Natural killer cell (primary cell): ENCODE results near the gene BTBD3. TPM values are rescaled to one million over a fixed set of nuclear protein-coding genes. Genes with fewer than 3 reads are reported as not detected.

Experiments
- ATAC-seq, 3 donors: fragments of 150-1000 bp in 2 of 3; fragments of 200-7000 bp in 1 of 3; cut with Tn5 transposase; 1 replicate in 1 of 3; 2 replicates in 2 of 3; pipeline ENCODE4 v1.10.0; 2021; ENCODE audit warnings: mild to moderate bottlenecking in 2 of 3, moderate library complexity in 2 of 3
- DNase-seq, 2 donors: peaks; one replicate each; pipeline versions ENCODE4 v3.0.0 to v3.0.0-alpha.2; 2013 to 2021; ENCODE audit warnings: mixed read lengths in 1 of 2
- H3K27ac ChIP-seq: one replicate; pipeline ENCODE4 v1.5.1; 2013; ENCODE audit warnings: mild to moderate bottlenecking, low read length
- H3K27me3 ChIP-seq: one replicate; pipeline ENCODE4 v1.6.1; 2013; ENCODE audit warnings: low read length; ENCODE audit not compliant: control insufficient read depth, insufficient read depth
- H3K36me3 ChIP-seq: one replicate; pipeline ENCODE4 v1.6.1; 2013; ENCODE audit warnings: low read length; ENCODE audit not compliant: control insufficient read depth, insufficient read depth
- H3K4me1 ChIP-seq: one replicate; pipeline ENCODE4 v1.6.1; 2013; ENCODE audit warnings: low read length; ENCODE audit not compliant: control insufficient read depth, insufficient read depth
- H3K4me3 ChIP-seq: one replicate; pipeline ENCODE4 v1.5.1; 2013; ENCODE audit warnings: low read length
- H3K9me3 ChIP-seq: one replicate; pipeline ENCODE4 v1.6.1; 2013; ENCODE audit warnings: low read length; ENCODE audit not compliant: control insufficient read depth, insufficient read depth
- H3K27ac Mint-ChIP-seq, 2 donors: one replicate each; pipeline ENCODE4 v1.8.0; 2022; ENCODE audit warnings: mild to moderate bottlenecking in 2 of 2, mixed read lengths in 2 of 2, moderate library complexity in 1 of 2
- H3K27me3 Mint-ChIP-seq, 2 donors: one replicate each; pipeline ENCODE4 v1.8.0; 2022; ENCODE audit warnings: low read depth in 2 of 2, mixed read lengths in 2 of 2
- H3K36me3 Mint-ChIP-seq: one replicate; pipeline ENCODE4 v1.8.0; 2022; ENCODE audit warnings: mixed read lengths
- H3K4me1 Mint-ChIP-seq, 2 donors: one replicate each; pipeline ENCODE4 v1.8.0; 2022; ENCODE audit warnings: mixed read lengths in 2 of 2
- H3K4me3 Mint-ChIP-seq: one replicate; pipeline ENCODE4 v1.8.0; 2022; ENCODE audit warnings: mild to moderate bottlenecking, moderate library complexity, mixed read lengths
- H3K9me3 Mint-ChIP-seq, 2 donors: one replicate each; pipeline ENCODE4 v1.8.0; 2022; ENCODE audit warnings: mixed read lengths in 2 of 2
- CTCF ChIP-seq: fragments of 200-600 bp; IDR thresholded peaks from one replicate; pipeline ENCODE4 v1.8.0; 2022; ENCODE audit warnings: antibody characterized with exemption
- WGBS: methylation state at CpG from one replicate; pipeline ENCODE4 v1.1.7; 2013; ENCODE audit warnings: missing lambda C conversion rate; ENCODE audit not compliant: insufficient coverage; 5-methylcytosine and 5-hydroxymethylcytosine counted together
- intact Hi-C: fragments of 100-400 bp; cut with micrococcal nuclease; formaldehyde crosslinking; loops from one replicate; pipeline ENCODE4 v1.14.2; 2022
- total RNA-seq, 4 donors: library from RNA; stranded (reverse); fragments of 120-200 nt in 1 of 4; gene quantifications; one replicate each; pipeline versions ENCODE4 v1.2.3 to v1.2.4, GENCODE V29; 2013 to 2022

Gene BTBD3
- total RNA-seq, 3 donors from 2014 or later (not counting 1 experiment from before 2014, with no cell fraction given), result 2.2 to 5.3 (median 3.8) TPM

- peaks cover 0 to 4% of the 10 kb centered on the region in 2 donors for H3K4me1 Mint-ChIP-seq
- peaks cover 3 to 11% of the 10 kb centered on the region in 2 donors for H3K9me3 Mint-ChIP-seq
- Histone ChIP-seq H3K4me3 (no peak overlapping the region), H3K4me1 (no peaks in the 10 kb centered on the region), H3K27me3 (no peaks in the 10 kb centered on the region), H3K27ac (no peak overlapping the region), H3K9me3 (no peaks in the 10 kb centered on the region), H3K36me3 (no peaks in the 10 kb centered on the region)
- no peak for DNase-seq
- no peak overlapping the region for H3K4me3 Mint-ChIP-seq
- ATAC-seq, result no peak
- intact Hi-C loops, result no loop called here
- H3K27me3 Mint-ChIP-seq, result no peaks in the 10 kb centered on the region
- H3K27ac Mint-ChIP-seq, result no peak overlapping the region
- no peak for TF ChIP-seq CTCF
- 67% methylated on average over 24 of the region's 24 CpGs for WGBS
- H3K36me3 Mint-ChIP-seq, result no peaks in the 10 kb centered on the region
These were observed 41.2 kb downstream of the BTBD3 start for GRCh38 chr20:11958855-11959254.

- 80% methylated on average over 1 of the region's 1 CpG for WGBS
- ATAC-seq, result no peak
- Histone ChIP-seq H3K4me1 (no peaks in the 10 kb centered on the region), H3K27me3 (no peaks in the 10 kb centered on the region), H3K27ac (no peak overlapping the region), H3K36me3 (no peaks in the 10 kb centered on the region), H3K9me3 (no peaks in the 10 kb centered on the region), H3K4me3 (no peak overlapping the region)
- no peaks in the 10 kb centered on the region for H3K36me3 Mint-ChIP-seq
- no peak overlapping the region for H3K4me3 Mint-ChIP-seq
- peaks cover 0 to 4% of the 10 kb centered on the region in 2 donors for H3K9me3 Mint-ChIP-seq
- no peaks in the 10 kb centered on the region for H3K4me1 Mint-ChIP-seq
- DNase-seq, result no peak
- TF ChIP-seq CTCF, result no peak
- intact Hi-C loops, result no loop called here
- H3K27ac Mint-ChIP-seq, result no peak overlapping the region
- peaks cover 0 to 11% of the 10 kb centered on the region in 2 donors for H3K27me3 Mint-ChIP-seq
These were observed 47.9 kb downstream of the BTBD3 start for GRCh38 chr20:11965602-11966001.

- Histone ChIP-seq H3K36me3 (no peaks in the 10 kb centered on the region), H3K4me3 (no peak overlapping the region), H3K27me3 (no peaks in the 10 kb centered on the region), H3K9me3 (no peaks in the 10 kb centered on the region), H3K27ac (no peak overlapping the region), H3K4me1 (no peaks in the 10 kb centered on the region)
- Mint-ChIP-seq H3K27ac (no peak overlapping the region), H3K4me1 (no peaks in the 10 kb centered on the region), H3K36me3 (no peaks in the 10 kb centered on the region), H3K9me3 (peaks cover 0 to 4% of the 10 kb centered on the region in 2 donors), H3K4me3 (no peak overlapping the region), H3K27me3 (peaks cover 0 to 11% of the 10 kb centered on the region in 2 donors)
- 58% methylated on average over 3 of the region's 3 CpGs for WGBS
- intact Hi-C loops, result no loop called here
- ATAC-seq (no peak), DNase-seq (no peak)
- TF ChIP-seq CTCF, result no peak
These were observed 48.5 kb downstream of the BTBD3 start for GRCh38 chr20:11966186-11966585.

GRCh38 chr20:11970243-11970836 lies 52.6 kb downstream of the BTBD3 start:
- ATAC-seq (no peak), DNase-seq (no peak)
- Histone ChIP-seq H3K9me3 (no peaks in the 10 kb centered on the region), H3K27me3 (no peaks in the 10 kb centered on the region), H3K4me1 (no peaks in the 10 kb centered on the region), H3K36me3 (no peaks in the 10 kb centered on the region), H3K4me3 (no peak overlapping the region), H3K27ac (no peak overlapping the region)
- Mint-ChIP-seq H3K27me3 (peaks cover 3 to 11% of the 10 kb centered on the region in 2 donors), H3K9me3 (peaks cover 0 to 9% of the 10 kb centered on the region in 2 donors), H3K4me3 (no peak overlapping the region), H3K36me3 (no peaks in the 10 kb centered on the region), H3K27ac (no peak overlapping the region), H3K4me1 (no peaks in the 10 kb centered on the region)
- TF ChIP-seq CTCF, result no peak
- intact Hi-C loops, result no loop called here
- WGBS, result 75% methylated on average over 1 of the region's 3 CpGs
